HG02884 (cell line): ENCODE measurements around the gene JARID2.
"Not testable (repeated sequence)": the region's sequence is repeated elsewhere in the genome, so short reads cannot be mapped to it uniquely, and the experiment has no call there.

Experiments
- ATAC-seq: cut with Tn5 transposase; IDR thresholded peaks from one replicate; pipeline ENCODE4 v1.9.1; 2021; ENCODE audit warnings: mild to moderate bottlenecking, moderate library complexity; ENCODE audit not compliant: unreplicated experiment

JARID2 gene

GRCh38 chr6:15287670-15288375, 42.0 kb downstream of the JARID2 start:
- ATAC-seq = peak; percentile 98

DNA sequence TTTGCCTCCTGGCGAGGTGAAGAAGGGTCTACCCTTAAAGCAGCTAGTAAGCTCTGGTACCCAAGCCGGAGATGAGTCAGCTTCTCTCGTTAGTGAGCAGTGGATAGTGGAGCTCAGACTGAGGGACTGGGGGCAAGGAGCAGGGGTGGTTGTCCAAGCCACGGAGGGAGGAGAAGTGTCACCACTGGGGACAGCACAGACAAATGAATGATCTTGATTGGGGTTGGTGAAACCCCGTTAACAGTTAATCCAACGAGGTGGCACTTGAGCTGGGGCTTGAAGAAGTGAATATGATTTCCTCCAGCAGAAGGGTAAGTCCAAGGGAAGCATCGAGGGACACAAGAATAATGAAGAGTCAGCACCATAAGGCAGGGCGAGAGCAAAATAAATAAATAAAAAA, 43.0 kb downstream of the JARID2 start:
- no peak for ATAC-seq

GRCh38 chr6:15289456-15289855, 43.6 kb downstream of the JARID2 start:
- not testable (repeated sequence) for ATAC-seq

GRCh38 chr6:15290067-15290680, 44.3 kb downstream of the JARID2 start:
- no peak for ATAC-seq

DNA sequence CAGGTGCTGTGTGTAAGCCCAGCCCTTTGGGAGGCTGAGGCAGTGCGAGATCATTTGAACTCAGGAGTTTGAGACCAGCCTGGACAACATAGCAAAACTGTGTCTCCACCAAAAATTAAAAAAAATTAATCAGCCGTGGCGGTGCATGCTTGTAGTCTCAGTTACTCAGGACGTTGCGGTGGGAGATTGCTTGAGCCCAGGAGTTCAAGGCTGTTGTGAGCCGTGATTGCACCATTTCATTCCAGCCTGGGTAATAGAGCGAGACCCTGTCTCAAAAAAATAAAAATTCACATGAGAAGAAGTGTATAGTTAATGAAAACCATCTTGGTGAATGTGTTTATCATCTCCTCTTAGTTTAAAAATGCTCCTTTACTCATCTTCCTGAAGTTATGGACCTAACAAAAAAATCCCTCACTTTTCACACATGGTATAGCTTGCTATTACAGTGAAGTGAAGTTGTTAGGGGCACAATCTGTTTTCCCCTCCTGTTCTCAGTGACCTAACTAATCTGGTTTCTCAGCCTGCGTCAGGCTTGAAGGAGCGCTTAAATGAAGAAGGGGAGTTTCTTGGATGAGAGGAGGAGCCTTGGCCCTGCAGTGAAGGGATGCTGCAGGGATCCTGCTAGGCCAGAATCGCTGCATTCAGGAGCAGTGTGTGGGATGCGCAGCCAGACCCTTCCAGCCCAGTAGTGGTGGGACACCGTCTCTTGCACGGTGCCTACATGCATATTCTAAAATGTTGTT, 45.3 kb downstream of the JARID2 start:
- no peak for ATAC-seq

- ATAC-seq = no peak
Observed at GRCh38 chr6:15292721-15293302, 46.9 kb downstream of the JARID2 start.

DNA sequence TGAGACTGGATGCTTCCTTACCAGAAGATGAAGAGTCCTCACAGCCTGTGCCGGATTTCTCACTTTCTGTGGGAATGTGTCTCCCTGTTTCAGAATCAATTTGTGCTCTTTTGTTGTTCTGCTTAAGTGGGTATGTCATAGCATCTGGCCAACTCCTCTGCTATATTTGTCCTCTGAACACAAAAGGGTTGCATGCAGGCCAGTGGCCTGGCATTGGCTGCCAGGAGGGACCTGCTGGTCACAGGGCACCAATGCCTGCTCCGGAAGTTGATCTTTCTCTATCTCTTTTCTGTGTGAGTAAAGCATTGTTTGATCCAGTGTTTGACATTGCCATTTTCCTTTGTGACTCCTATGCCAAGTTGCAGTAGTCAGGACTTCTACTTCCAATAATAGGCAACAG, 47.8 kb downstream of the JARID2 start:
- ATAC-seq = no peak

DNA sequence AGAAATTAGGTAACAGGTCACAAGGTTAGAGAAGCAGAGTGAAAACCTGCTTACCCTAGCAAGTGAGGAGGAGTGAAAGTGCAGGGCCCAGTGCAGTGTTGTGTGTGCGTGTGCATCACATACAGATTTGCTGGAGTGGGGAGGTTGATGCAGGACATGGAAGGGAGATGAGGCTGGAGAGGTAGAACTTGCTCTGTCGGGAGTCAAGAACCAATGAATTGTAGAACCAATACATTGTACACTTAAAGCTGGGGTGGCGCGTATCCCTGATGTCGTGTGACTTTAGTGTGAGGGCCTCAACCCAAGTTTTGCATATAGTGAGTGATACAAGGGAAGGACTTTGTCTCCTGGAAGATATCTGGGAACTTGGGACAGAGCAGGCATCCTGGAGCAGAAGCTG, 48.6 kb downstream of the JARID2 start:
- ATAC-seq = no peak

- ATAC-seq = no peak
Observed at GRCh38 chr6:15296249-15296648, 50.4 kb downstream of the JARID2 start.

GRCh38 chr6:15296735-15297134, 50.9 kb downstream of the JARID2 start:
- ATAC-seq = peak; percentile 41

GRCh38 chr6:15297167-15297566, 51.3 kb downstream of the JARID2 start:
- not testable (repeated sequence) for ATAC-seq

DNA sequence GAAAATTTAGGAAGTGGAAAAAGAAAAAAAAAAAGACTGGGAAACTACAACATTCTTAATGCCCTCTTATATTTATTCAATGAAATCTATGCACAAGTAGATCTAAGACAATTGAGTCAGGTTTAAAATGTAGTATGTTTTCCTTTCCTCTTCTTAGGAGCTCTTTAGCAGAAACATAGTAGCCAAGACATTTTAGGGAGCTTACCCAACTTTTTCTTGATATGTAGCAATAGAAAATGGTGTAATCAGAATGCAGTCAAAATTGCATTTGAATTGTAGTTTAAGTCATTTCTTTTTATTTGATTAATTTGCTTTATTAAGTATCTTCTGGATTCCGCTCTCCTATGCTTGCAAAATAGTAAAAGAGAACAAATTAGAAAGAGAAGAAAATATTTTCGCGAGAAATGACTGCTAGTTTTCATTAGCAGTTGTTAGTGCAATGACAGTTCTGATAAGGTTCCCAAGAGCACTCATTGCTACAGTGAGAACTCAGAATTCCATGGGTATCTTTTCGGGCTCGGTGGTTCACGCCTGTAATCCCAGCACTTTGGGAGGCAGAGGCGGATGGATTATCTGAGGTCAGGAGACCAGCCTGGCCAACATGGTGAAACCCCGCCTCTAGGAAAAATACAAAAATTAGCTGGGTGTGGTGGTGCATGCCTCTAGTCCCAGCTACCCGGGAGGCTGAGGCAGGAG, 52.2 kb downstream of the JARID2 start:
- no peak for ATAC-seq

DNA sequence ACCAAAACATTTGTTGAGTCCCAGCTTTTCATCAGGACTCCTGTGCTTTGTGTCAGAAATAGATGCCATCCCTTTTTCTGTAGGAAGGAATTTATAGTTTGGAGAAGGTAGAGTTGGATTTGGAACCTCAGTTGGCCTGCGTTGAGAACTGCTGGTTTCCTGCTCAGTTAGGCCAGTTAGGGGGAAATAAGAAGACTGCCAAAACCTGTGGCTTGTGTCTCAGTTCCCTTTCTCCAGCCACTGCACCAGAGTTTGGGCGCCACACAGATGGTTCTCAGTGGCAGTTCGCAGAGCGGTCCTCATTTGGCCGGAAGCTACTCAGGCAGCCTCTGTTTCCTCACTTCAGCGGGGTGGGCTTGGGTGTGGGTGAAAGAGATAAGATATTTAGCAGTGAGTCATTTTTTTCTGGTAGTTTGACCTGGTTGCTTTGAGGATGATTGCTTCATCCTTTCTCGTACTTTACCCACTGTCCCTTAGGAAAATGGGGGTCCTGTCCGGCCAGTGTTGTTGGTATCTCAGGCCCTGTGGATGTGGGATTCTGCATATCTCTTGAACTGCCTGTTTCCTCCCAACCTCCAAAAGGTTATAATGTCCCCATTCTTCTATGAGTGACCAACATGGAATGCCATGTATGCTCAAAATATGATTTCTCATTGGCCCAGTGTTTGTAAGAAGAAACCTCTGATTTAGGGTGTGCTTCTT, 53.7 kb downstream of the JARID2 start:
- ATAC-seq = peak; percentile 65

- no peak for ATAC-seq
Observed at GRCh38 chr6:15301179-15302006, 55.5 kb downstream of the JARID2 start.

- no peak for ATAC-seq
Observed at GRCh38 chr6:15303162-15303919, 57.5 kb downstream of the JARID2 start.

- ATAC-seq = no peak
Observed at GRCh38 chr6:15303920-15304291, 58.0 kb downstream of the JARID2 start.

DNA sequence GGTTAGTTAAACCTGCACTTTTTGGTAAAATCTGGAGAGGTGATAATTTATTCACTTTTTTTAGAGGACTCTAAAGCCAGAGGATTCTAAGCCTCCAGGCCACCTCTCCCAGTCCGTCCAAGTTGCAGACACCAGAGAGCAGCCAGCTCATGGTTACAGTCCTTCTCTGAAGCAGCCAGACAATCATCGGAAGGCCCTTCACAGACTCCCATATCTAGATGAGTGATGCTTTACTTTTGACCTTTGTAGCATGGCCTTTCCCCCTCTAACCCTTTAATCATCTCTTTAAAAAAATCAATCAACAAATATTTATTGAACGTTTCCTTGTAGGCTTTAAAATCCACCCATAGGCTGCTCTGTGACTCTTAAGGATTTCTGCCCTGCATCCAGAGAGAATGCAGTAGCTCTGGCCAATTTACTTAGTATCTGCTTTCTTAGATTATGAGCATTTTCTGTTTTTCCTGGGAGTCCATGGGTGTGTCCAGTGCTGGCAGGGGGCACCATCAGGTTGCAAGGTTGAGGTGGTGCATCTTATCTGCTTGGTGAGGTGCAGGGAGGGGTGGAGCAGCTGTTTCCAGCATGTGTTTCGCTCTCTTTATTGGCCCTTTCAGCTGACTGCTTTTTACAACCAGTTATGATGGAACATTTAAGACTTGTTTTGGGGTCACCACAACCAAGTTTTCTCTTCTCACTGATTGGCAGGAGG, 58.6 kb downstream of the JARID2 start:
- ATAC-seq = no peak

DNA sequence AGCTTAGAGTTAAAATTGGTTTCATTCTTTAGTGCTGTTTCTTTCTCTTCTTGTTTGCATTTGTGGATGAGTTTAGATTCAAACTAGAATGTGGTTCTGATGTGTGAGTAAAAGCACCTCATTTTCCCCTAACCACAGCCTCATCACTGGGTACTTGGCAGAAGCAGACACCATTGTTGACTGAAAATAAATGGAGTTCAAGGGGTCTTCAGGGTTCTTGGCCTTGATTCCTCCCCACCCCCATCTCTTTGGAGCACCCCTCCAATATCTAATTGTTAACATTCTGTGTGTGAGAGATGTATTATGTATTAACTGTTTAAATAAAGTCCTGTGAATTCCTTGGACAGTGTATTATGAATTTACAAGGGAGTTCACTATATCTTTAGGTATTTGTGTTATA, 59.6 kb downstream of the JARID2 start:
- ATAC-seq = peak; percentile 35
